ENCODE measurements around the gene INO80D. TPM values are rescaled to one million over a fixed set of nuclear protein-coding genes. Genes with fewer than 3 reads are reported as not detected.
"Not testable (repeated sequence)": the region's sequence is repeated elsewhere in the genome, so short reads cannot be mapped to it uniquely, and the experiment has no call there.

Gene INO80D
- total and polyA plus RNA-seq, 7 donors = 1.7 to 17.7 (median 15.4) TPM

GRCh38 chr2:206040525-206040924 is 45.4 kb downstream of the INO80D start:
- no peak for TF ChIP-seq CTCF (IDR thresholded peaks at IDR 0.05)
- no peaks in the 10 kb centered on the region for H3K4me1 ChIP-seq
- H3K36me3 ChIP-seq (ENCODE audit: insufficient read depth in 1 of 2, low read depth in 1 of 2) = peaks cover 0 to 50% of the 10 kb centered on the region in 2 donors
- H3K27me3 ChIP-seq (ENCODE audit: insufficient read depth in 3 of 3, low read length in 2 of 3) = no peaks in the 10 kb centered on the region
- ATAC-seq (no peak), DNase-seq (no peak)
- no peak overlapping the region for H3K4me3 ChIP-seq
- no peak overlapping the region for H3K27ac ChIP-seq
- intact Hi-C loops (cut with DNase I) = no loop called here
- H3K9me3 ChIP-seq = no peaks in the 10 kb centered on the region
- WGBS, 3 donors = 74 to 82% (median 78%) methylated on average over 5 of the region's 5 CpGs

- DNase-seq; ATAC-seq; H3K27me3 ChIP-seq (ENCODE audit: insufficient read depth in 3 of 3, low read length in 2 of 3); H3K4me3 ChIP-seq; H3K9me3 ChIP-seq; H3K27ac ChIP-seq; intact Hi-C loops (cut with DNase I); H3K4me1 ChIP-seq: not testable (repeated sequence)
- 88 to 96% (median 88%) methylated on average over 3 of the region's 3 CpGs for WGBS, 3 donors
- H3K36me3 ChIP-seq (ENCODE audit: insufficient read depth in 1 of 2, low read depth in 1 of 2) = peaks cover 0 to 38% of the 10 kb centered on the region in 2 donors
Observed at GRCh38 chr2:206035393-206035792, 50.6 kb downstream of the INO80D start.

- WGBS, 3 donors = 96 to 100% (median 100%) methylated on average over 1 of the region's 1 CpG
- H3K27ac ChIP-seq; H3K4me3 ChIP-seq; H3K4me1 ChIP-seq; intact Hi-C loops (cut with DNase I); H3K27me3 ChIP-seq (ENCODE audit: insufficient read depth in 3 of 3, low read length in 2 of 3); ATAC-seq; DNase-seq; H3K9me3 ChIP-seq: not testable (repeated sequence)
- peaks cover 0 to 33% of the 10 kb centered on the region in 2 donors for H3K36me3 ChIP-seq (ENCODE audit: insufficient read depth in 1 of 2, low read depth in 1 of 2)
Observed at GRCh38 chr2:206033452-206033851, 52.5 kb downstream of the INO80D start.

GRCh38 chr2:206031950-206032567 is 53.9 kb downstream of the INO80D start:
- Histone ChIP-seq H3K9me3 (no peaks in the 10 kb centered on the region), H3K4me3 (no peak overlapping the region), H3K36me3 (ENCODE audit: insufficient read depth in 1 of 2, low read depth in 1 of 2) (peaks cover 0 to 36% of the 10 kb centered on the region in 2 donors), H3K4me1 (no peaks in the 10 kb centered on the region), H3K27ac (no peak overlapping the region), H3K27me3 (ENCODE audit: insufficient read depth in 3 of 3, low read length in 2 of 3) (no peaks in the 10 kb centered on the region)
- WGBS, 3 donors = 91 to 96% (median 91%) methylated on average over 8 of the region's 8 CpGs
- ATAC-seq = no peak
- DNase-seq = no peak
- intact Hi-C loops (cut with DNase I) = no loop called here
- no peak for TF ChIP-seq CTCF (IDR thresholded peaks at IDR 0.05)

GRCh38 chr2:206031162-206031784 is 54.7 kb downstream of the INO80D start:
- DNase-seq (no peak), ATAC-seq (peak in 2 of 4 donors; percentile 55 to 57)
- Histone ChIP-seq H3K4me3 (no peak overlapping the region), H3K27me3 (ENCODE audit: insufficient read depth in 3 of 3, low read length in 2 of 3) (no peaks in the 10 kb centered on the region), H3K4me1 (no peaks in the 10 kb centered on the region), H3K36me3 (ENCODE audit: insufficient read depth in 1 of 2, low read depth in 1 of 2) (peaks cover 0 to 35% of the 10 kb centered on the region in 2 donors), H3K27ac (no peak overlapping the region), H3K9me3 (no peaks in the 10 kb centered on the region)
- 90 to 92% (median 91%) methylated on average over 11 of the region's 11 CpGs for WGBS, 3 donors
- no peak for TF ChIP-seq CTCF (IDR thresholded peaks at IDR 0.05)
- intact Hi-C loops (cut with DNase I) = no loop called here
